Retinal pigment epithelial cell (primary cell): Measurements from ENCODE around the gene SCYGR1.

Experiments
- DNase-seq: peaks from one replicate; pipeline ENCODE4 v3.0.0-alpha.2; 2010; ENCODE audit warnings: low read depth
- H3K4me3 ChIP-seq: 2 replicates; pipeline ENCODE4 v1.5.1; 2011; ENCODE audit warnings: mild to moderate bottlenecking, low read length, control low read depth, moderate library complexity
- TF ChIP-seq, protein P1 (sequence below): conservative IDR thresholded peaks from 2 replicates; pipeline ENCODE4 v1.5.1; 2011; ENCODE audit warnings: low read depth, low read length, control low read depth, inconsistent platforms

SCYGR1 gene

DNA sequence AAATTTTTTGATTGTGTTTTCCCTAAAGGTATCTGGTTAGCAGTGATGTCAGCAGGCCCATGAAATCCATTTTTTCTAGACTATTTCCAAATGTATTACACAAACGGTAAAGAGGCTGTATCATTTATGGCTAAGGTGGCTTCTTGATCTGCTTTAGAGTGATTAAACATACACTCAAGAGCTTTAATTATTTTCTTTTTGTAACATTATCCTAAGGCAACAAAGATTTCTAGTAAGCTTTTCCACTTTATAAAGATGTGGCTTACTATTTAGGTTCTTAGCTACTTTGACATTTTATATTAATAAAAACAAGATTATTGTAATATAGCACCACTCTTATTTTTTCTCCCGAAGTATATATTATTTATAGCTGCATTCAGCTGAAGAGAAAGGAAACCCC lies 46.2 kb downstream of the SCYGR1 start:
- TF ChIP-seq, protein P1, sequence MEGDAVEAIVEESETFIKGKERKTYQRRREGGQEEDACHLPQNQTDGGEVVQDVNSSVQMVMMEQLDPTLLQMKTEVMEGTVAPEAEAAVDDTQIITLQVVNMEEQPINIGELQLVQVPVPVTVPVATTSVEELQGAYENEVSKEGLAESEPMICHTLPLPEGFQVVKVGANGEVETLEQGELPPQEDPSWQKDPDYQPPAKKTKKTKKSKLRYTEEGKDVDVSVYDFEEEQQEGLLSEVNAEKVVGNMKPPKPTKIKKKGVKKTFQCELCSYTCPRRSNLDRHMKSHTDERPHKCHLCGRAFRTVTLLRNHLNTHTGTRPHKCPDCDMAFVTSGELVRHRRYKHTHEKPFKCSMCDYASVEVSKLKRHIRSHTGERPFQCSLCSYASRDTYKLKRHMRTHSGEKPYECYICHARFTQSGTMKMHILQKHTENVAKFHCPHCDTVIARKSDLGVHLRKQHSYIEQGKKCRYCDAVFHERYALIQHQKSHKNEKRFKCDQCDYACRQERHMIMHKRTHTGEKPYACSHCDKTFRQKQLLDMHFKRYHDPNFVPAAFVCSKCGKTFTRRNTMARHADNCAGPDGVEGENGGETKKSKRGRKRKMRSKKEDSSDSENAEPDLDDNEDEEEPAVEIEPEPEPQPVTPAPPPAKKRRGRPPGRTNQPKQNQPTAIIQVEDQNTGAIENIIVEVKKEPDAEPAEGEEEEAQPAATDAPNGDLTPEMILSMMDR = no peak
- no peak for DNase-seq
- no peak overlapping the region for H3K4me3 ChIP-seq

DNA sequence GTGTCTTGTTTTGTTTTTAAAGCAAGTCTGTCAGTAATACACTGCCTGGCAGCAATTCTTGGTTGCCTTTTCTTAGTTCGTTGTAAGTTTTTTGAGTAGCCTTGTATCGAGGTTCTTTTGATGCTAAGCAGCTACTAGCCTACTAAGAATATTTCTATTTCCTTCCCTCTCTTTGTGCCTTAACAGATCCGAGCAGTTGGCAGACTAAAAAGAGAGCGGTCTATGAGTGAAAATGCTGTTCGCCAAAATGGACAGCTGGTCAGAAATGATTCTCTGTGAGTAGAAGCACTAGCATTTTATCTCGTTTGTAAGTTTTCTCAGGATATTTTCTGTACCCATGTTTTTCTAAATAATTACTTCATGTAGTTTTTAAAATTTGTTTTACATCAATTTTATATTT lies 47.6 kb downstream of the SCYGR1 start:
- H3K4me3 ChIP-seq = no peak overlapping the region
- no peak for DNase-seq
- TF ChIP-seq, protein P1 = no peak

- no peak overlapping the region for H3K4me3 ChIP-seq
- no peak for DNase-seq
- TF ChIP-seq, protein P1 = no peak
Measured at GRCh38 chr2:227339098-227339599, 48.6 kb downstream of the SCYGR1 start.
